Gastroesophageal sphincter (tissue), 3 donors: ENCODE data around the gene HTN3.

Source experiments
- POLR2A ChIP-seq, 2 donors: fragments of 450-650 bp; IDR thresholded peaks; one replicate each; pipeline ENCODE4 v1.6.1; 2017; ENCODE audit warnings: antibody characterized with exemption in 2 of 2, mild to moderate bottlenecking in 2 of 2, moderate library complexity in 1 of 2
- TF ChIP-seq, protein P1 (sequence below), 4 experiments: fragments of 200-600 bp in 2 of 4; fragments of 450-650 bp in 2 of 4; sonication (generic) in 1 of 4; IDR thresholded peaks; one replicate each; pipeline ENCODE4 v1.5.1; 2017 to 2019; ENCODE audit warnings: antibody characterized with exemption in 4 of 4, mild to moderate bottlenecking in 2 of 4, moderate library complexity in 2 of 4

DNA sequence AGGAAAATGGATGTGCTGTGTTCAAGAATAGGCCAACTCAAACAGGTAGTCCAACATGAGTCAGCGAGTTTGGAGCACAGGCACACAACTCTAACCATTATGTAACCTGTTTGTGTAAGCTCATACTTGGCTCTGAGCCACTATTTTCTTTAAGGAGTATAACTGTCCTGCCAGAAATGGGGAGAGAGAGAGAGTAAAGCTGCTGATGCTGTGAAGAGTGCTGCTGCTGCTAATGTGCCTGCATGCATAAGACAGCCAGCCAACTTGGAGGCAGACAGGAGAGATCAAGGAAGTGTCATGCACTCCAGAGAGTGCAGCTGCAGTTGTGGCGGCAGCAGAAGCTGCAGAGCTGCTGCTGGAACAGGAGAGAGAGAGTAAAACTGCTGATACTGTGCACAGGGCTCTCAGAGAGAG is 44.2 kb upstream of the HTN3 start:
- TF ChIP-seq POLR2A (IDR thresholded peaks at IDR 0.05), result no peak
- TF ChIP-seq, protein P1, sequence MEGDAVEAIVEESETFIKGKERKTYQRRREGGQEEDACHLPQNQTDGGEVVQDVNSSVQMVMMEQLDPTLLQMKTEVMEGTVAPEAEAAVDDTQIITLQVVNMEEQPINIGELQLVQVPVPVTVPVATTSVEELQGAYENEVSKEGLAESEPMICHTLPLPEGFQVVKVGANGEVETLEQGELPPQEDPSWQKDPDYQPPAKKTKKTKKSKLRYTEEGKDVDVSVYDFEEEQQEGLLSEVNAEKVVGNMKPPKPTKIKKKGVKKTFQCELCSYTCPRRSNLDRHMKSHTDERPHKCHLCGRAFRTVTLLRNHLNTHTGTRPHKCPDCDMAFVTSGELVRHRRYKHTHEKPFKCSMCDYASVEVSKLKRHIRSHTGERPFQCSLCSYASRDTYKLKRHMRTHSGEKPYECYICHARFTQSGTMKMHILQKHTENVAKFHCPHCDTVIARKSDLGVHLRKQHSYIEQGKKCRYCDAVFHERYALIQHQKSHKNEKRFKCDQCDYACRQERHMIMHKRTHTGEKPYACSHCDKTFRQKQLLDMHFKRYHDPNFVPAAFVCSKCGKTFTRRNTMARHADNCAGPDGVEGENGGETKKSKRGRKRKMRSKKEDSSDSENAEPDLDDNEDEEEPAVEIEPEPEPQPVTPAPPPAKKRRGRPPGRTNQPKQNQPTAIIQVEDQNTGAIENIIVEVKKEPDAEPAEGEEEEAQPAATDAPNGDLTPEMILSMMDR (IDR thresholded peaks at IDR 0.05), result no peak
